HG03460 (cell line): ENCODE results near the gene DSG4.

Source experiments
- ATAC-seq: cut with Tn5 transposase; IDR thresholded peaks from one replicate; pipeline ENCODE4 v1.9.1; 2021; ENCODE audit not compliant: unreplicated experiment

Gene DSG4

GRCh38 chr18:31444142-31444541 is 67.6 kb downstream of the DSG4 start:
- no peak for ATAC-seq

GRCh38 chr18:31445908-31446307 is 69.3 kb downstream of the DSG4 start:
- ATAC-seq = no peak

GRCh38 chr18:31446854-31447253 is 70.3 kb downstream of the DSG4 start:
- ATAC-seq = no peak

- no peak for ATAC-seq
These were observed 71.1 kb downstream of the DSG4 start, which contains the start of gene DSG3 for GRCh38 chr18:31447530-31448191. TSS of gene DSG3 (plus strand) at chr18:31447741. CDS start at chr18:31447878, 137 bp downstream.

GRCh38 chr18:31450409-31450808 is 73.8 kb downstream of the DSG4 start:
- no peak for ATAC-seq

- ATAC-seq = no peak
These were observed 75.0 kb downstream of the DSG4 start for GRCh38 chr18:31451625-31452024.

GRCh38 chr18:31454066-31454708 is 77.6 kb downstream of the DSG4 start:
- no peak for ATAC-seq
